Measurements from ENCODE around the gene COX5A.
A peak's percentile ranks its signal among the peaks of the same experiment; 100 is the strongest.

COX5A gene

DNA sequence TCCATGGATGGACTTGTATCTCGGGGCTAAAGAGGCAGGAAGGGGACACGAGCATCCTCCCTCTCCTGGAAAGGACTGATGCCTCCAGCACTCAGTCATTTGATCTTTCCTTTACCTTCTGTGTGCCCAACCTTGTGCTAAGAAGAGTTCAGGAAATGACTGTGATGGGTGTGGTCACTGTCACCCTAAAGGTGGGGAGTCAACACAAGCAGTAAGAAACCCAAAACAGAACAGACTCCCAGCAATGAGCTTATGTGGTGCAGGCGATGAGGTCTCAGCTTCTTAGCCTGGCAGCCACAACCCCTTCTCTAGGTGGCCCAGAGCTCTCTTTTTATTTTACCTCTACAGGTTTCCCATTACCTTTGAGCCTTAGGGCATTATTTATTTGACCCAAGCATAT lies 44.2 kb downstream of the COX5A start:
- Histone ChIP-seq H3K79me1 (replicated peaks; ENCODE audit: low read length, poor library complexity, severe bottlenecking) (peaks cover 23% of the 10 kb centered on the region), H3K18ac (ENCODE audit: low read depth in 1 of 2, low read length in 2 of 2) (no peak overlapping the region)

GRCh38 chr15:74892931-74893330 lies 44.9 kb downstream of the COX5A start:
- no peak overlapping the region for H3K14ac ChIP-seq (ENCODE audit: low read length in 2 of 2)
- H3K27me3 ChIP-seq (ENCODE audit: control insufficient read depth in 1 of 2, insufficient read depth in 1 of 2, low read length in 2 of 2): no peaks in the 10 kb centered on the region
- H4K91ac ChIP-seq (ENCODE audit: low read length): no peak overlapping the region
- H3K4ac ChIP-seq (ENCODE audit: low read depth in 1 of 2, low read length in 2 of 2): no peak overlapping the region
- H2BK120ac ChIP-seq (ENCODE audit: low read depth, low read length): no peak overlapping the region
- no peak overlapping the region for H3K23ac ChIP-seq (ENCODE audit: low read length in 2 of 2)
- no peaks in the 10 kb centered on the region for H3K9me3 ChIP-seq (ENCODE audit: control insufficient read depth, low read length)
- 100% methylated on average over 1 of the region's 2 CpGs for WGBS
- H3K9ac ChIP-seq (ENCODE audit: low read length): no peak overlapping the region
- H3K79me1 ChIP-seq (replicated peaks; ENCODE audit: low read length, poor library complexity, severe bottlenecking): peaks cover 23% of the 10 kb centered on the region
- no peak overlapping the region for H3K27ac ChIP-seq (ENCODE audit: low read length, poor library complexity, severe bottlenecking)
- H2BK15ac ChIP-seq (ENCODE audit: low read depth, poor library complexity, severe bottlenecking): no peak overlapping the region
- H3K4me2 ChIP-seq (ENCODE audit: low read length, poor library complexity, severe bottlenecking): no peak overlapping the region
- H4K8ac ChIP-seq (ENCODE audit: low read length): no peak overlapping the region
- no peak overlapping the region for H2AK5ac ChIP-seq (ENCODE audit: low read length, severe bottlenecking)
- H3K4me3 ChIP-seq (ENCODE audit: insufficient read depth in 1 of 2, low read depth in 1 of 2, low read length in 2 of 2): no peak overlapping the region
- DNase-seq: no peak
- no peak overlapping the region for H2BK5ac ChIP-seq (ENCODE audit: low read depth, low read length, poor library complexity, severe bottlenecking)
- H2AFZ ChIP-seq (ENCODE audit: low read depth, low read length): no peak overlapping the region
- peaks cover 15% of the 10 kb centered on the region for H3K4me1 ChIP-seq (ENCODE audit: control insufficient read depth, insufficient read depth, low read depth, low read length)
- no peak overlapping the region for H3K18ac ChIP-seq (ENCODE audit: low read depth in 1 of 2, low read length in 2 of 2)
- no peak overlapping the region for H2BK12ac ChIP-seq (ENCODE audit: low read length in 2 of 2)
- peaks cover 46 to 49% of the 10 kb centered on the region in 2 experiments for H3K36me3 ChIP-seq (ENCODE audit: control insufficient read depth in 1 of 2, insufficient read depth in 2 of 2, low read depth in 1 of 2, low read length in 2 of 2)

More for the DNA sequence above, 44.2 kb downstream of the COX5A start:
- Histone ChIP-seq H3K27ac (ENCODE audit: low read length, poor library complexity, severe bottlenecking) (no peak overlapping the region), H4K91ac (ENCODE audit: low read length) (no peak overlapping the region), H3K27me3 (ENCODE audit: control insufficient read depth in 1 of 2, insufficient read depth in 1 of 2, low read length in 2 of 2) (no peaks in the 10 kb centered on the region), H3K4me3 (ENCODE audit: insufficient read depth in 1 of 2, low read depth in 1 of 2, low read length in 2 of 2) (no peak overlapping the region), H3K4me2 (ENCODE audit: low read length, poor library complexity, severe bottlenecking) (no peak overlapping the region), H2BK12ac (ENCODE audit: low read length in 2 of 2) (no peak overlapping the region), H2BK15ac (ENCODE audit: low read depth, poor library complexity, severe bottlenecking) (no peak overlapping the region), H2BK120ac (ENCODE audit: low read depth, low read length) (no peak overlapping the region), H3K9me3 (ENCODE audit: control insufficient read depth, low read length) (no peaks in the 10 kb centered on the region), H2BK5ac (ENCODE audit: low read depth, low read length, poor library complexity, severe bottlenecking) (no peak overlapping the region), H3K4me1 (ENCODE audit: control insufficient read depth, insufficient read depth, low read depth, low read length) (peaks cover 14% of the 10 kb centered on the region), H3K36me3 (ENCODE audit: control insufficient read depth in 1 of 2, insufficient read depth in 2 of 2, low read depth in 1 of 2, low read length in 2 of 2) (peaks cover 46 to 54% of the 10 kb centered on the region in 2 experiments), H2AFZ (ENCODE audit: low read depth, low read length) (no peak overlapping the region), H3K4ac (ENCODE audit: low read depth in 1 of 2, low read length in 2 of 2) (no peak overlapping the region), H3K23ac (ENCODE audit: low read length in 2 of 2) (no peak overlapping the region), H3K9ac (ENCODE audit: low read length) (no peak overlapping the region), H2AK5ac (ENCODE audit: low read length, severe bottlenecking) (no peak overlapping the region), H3K14ac (ENCODE audit: low read length in 2 of 2) (no peak overlapping the region), H4K8ac (ENCODE audit: low read length) (no peak overlapping the region)
- DNase-seq: no peak
- WGBS: 90% methylated on average over 3 of the region's 3 CpGs

- Histone ChIP-seq H3K27me3 (ENCODE audit: control insufficient read depth in 1 of 2, insufficient read depth in 1 of 2, low read length in 2 of 2) (no peaks in the 10 kb centered on the region), H2BK5ac (ENCODE audit: low read depth, low read length, poor library complexity, severe bottlenecking) (no peak overlapping the region), H3K18ac (ENCODE audit: low read depth in 1 of 2, low read length in 2 of 2) (no peak overlapping the region)
Measured at GRCh38 chr15:74892313-74892712, 45.6 kb downstream of the COX5A start.

DNA sequence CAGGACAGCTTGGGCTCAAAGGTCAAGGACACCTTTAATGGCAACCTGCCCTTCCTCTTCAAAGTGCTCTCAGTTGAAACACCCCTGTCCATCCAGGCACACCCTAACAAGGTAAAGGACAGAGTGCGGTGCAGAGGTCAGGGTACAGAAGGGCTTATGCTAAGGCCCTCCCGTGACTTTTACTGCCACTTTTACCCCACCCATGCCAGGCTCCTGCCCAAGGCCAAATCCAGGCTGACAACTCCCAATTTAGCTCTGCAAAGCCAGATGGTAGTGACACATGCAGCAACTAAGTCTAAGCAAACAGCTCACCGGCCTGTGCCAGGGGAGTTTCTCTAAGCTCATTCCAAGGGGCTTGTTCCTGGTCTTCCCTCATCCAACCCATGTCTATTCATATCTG lies 46.4 kb downstream of the COX5A start:
- 98% methylated on average over 3 of the region's 3 CpGs for WGBS
- H3K27ac ChIP-seq (ENCODE audit: low read length, poor library complexity, severe bottlenecking): no peak overlapping the region
- no peak overlapping the region for H2AK5ac ChIP-seq (ENCODE audit: low read length, severe bottlenecking)
- no peaks in the 10 kb centered on the region for H3K9me3 ChIP-seq (ENCODE audit: control insufficient read depth, low read length)
- no peak overlapping the region for H2BK120ac ChIP-seq (ENCODE audit: low read depth, low read length)
- no peak overlapping the region for H2BK15ac ChIP-seq (ENCODE audit: low read depth, poor library complexity, severe bottlenecking)
- H3K36me3 ChIP-seq (ENCODE audit: control insufficient read depth in 1 of 2, insufficient read depth in 2 of 2, low read depth in 1 of 2, low read length in 2 of 2): peaks cover 35% of the 10 kb centered on the region in 2 experiments
- H3K14ac ChIP-seq (ENCODE audit: low read length in 2 of 2): no peak overlapping the region
- H3K79me1 ChIP-seq (replicated peaks; ENCODE audit: low read length, poor library complexity, severe bottlenecking): peaks cover 23% of the 10 kb centered on the region
- H3K27me3 ChIP-seq (ENCODE audit: control insufficient read depth in 1 of 2, insufficient read depth in 1 of 2, low read length in 2 of 2): no peaks in the 10 kb centered on the region
- H3K4me3 ChIP-seq (ENCODE audit: insufficient read depth in 1 of 2, low read depth in 1 of 2, low read length in 2 of 2): no peak overlapping the region
- no peak overlapping the region for H4K91ac ChIP-seq (ENCODE audit: low read length)
- no peak overlapping the region for H3K4me2 ChIP-seq (ENCODE audit: low read length, poor library complexity, severe bottlenecking)
- H3K4me1 ChIP-seq (ENCODE audit: control insufficient read depth, insufficient read depth, low read depth, low read length): peaks cover 15% of the 10 kb centered on the region
- no peak overlapping the region for H3K18ac ChIP-seq (ENCODE audit: low read depth in 1 of 2, low read length in 2 of 2)
- H3K4ac ChIP-seq (ENCODE audit: low read depth in 1 of 2, low read length in 2 of 2): no peak overlapping the region
- H2AFZ ChIP-seq (ENCODE audit: low read depth, low read length): no peak overlapping the region
- peak overlapping the region; percentile 61 for H2BK5ac ChIP-seq (ENCODE audit: low read depth, low read length, poor library complexity, severe bottlenecking)
- no peak overlapping the region for H4K8ac ChIP-seq (ENCODE audit: low read length)
- H2BK12ac ChIP-seq (ENCODE audit: low read length in 2 of 2): no peak overlapping the region
- H3K23ac ChIP-seq (ENCODE audit: low read length in 2 of 2): no peak overlapping the region
- no peak overlapping the region for H3K9ac ChIP-seq (ENCODE audit: low read length)
- DNase-seq: no peak

More at GRCh38 chr15:74892313-74892712, 45.6 kb downstream of the COX5A start:
- H2AFZ ChIP-seq (ENCODE audit: low read depth, low read length): no peak overlapping the region
- H3K4me2 ChIP-seq (ENCODE audit: low read length, poor library complexity, severe bottlenecking): no peak overlapping the region
- DNase-seq: no peak
- H2BK120ac ChIP-seq (ENCODE audit: low read depth, low read length): no peak overlapping the region
- H4K91ac ChIP-seq (ENCODE audit: low read length): no peak overlapping the region
- no peak overlapping the region for H4K8ac ChIP-seq (ENCODE audit: low read length)
- H2BK12ac ChIP-seq (ENCODE audit: low read length in 2 of 2): no peak overlapping the region
- H3K23ac ChIP-seq (ENCODE audit: low read length in 2 of 2): peak overlapping the region in 1 of 2 experiments; percentile 9
- H3K4ac ChIP-seq (ENCODE audit: low read depth in 1 of 2, low read length in 2 of 2): no peak overlapping the region
- no peak overlapping the region for H3K14ac ChIP-seq (ENCODE audit: low read length in 2 of 2)
- 100% methylated on average over 3 of the region's 3 CpGs for WGBS
- peaks cover 43% of the 10 kb centered on the region in 2 experiments for H3K36me3 ChIP-seq (ENCODE audit: control insufficient read depth in 1 of 2, insufficient read depth in 2 of 2, low read depth in 1 of 2, low read length in 2 of 2)
- no peak overlapping the region for H3K9ac ChIP-seq (ENCODE audit: low read length)
- H2BK15ac ChIP-seq (ENCODE audit: low read depth, poor library complexity, severe bottlenecking): no peak overlapping the region
- no peak overlapping the region for H2AK5ac ChIP-seq (ENCODE audit: low read length, severe bottlenecking)
- no peak overlapping the region for H3K27ac ChIP-seq (ENCODE audit: low read length, poor library complexity, severe bottlenecking)
- peaks cover 23% of the 10 kb centered on the region for H3K79me1 ChIP-seq (replicated peaks; ENCODE audit: low read length, poor library complexity, severe bottlenecking)
- peaks cover 15% of the 10 kb centered on the region for H3K4me1 ChIP-seq (ENCODE audit: control insufficient read depth, insufficient read depth, low read depth, low read length)
- H3K4me3 ChIP-seq (ENCODE audit: insufficient read depth in 1 of 2, low read depth in 1 of 2, low read length in 2 of 2): no peak overlapping the region
- no peaks in the 10 kb centered on the region for H3K9me3 ChIP-seq (ENCODE audit: control insufficient read depth, low read length)

All from mesenchymal stem cell (in vitro differentiated cells and primary cell).